Keratinocyte (primary cell): ENCODE measurements around the gene MS4A2. TPM values are rescaled to one million over a fixed set of nuclear protein-coding genes. Genes with fewer than 3 reads are reported as not detected.

Source experiments
- DNase-seq: peaks from one replicate; pipeline ENCODE4 v3.0.0-alpha.2; 2011; ENCODE audit warnings: low read depth, missing footprints, low spot score
- FAIRE-seq: peaks from 2 replicates; lab custom pipeline; 2011; peaks lifted over from hg19 to GRCh38; lab: Jason Lieb, UNC
- H2AFZ ChIP-seq: 2 replicates; pipeline ENCODE4 v1.6.0; 2012; ENCODE audit warnings: low read length, control low read depth, inconsistent platforms; ENCODE audit not compliant: control insufficient read depth
- H3K27ac ChIP-seq: 2 replicates; pipeline ENCODE4 v1.5.1; 2011; ENCODE audit warnings: low read length; ENCODE audit not compliant: control insufficient read depth, insufficient read depth
- H3K27me3 ChIP-seq: 3 replicates; pipeline ENCODE4 v1.6.0; 2011; ENCODE audit warnings: low read length; ENCODE audit not compliant: control insufficient read depth, insufficient read depth; ENCODE audit errors: extremely low read depth
- H3K36me3 ChIP-seq, 2 experiments: 2 replicates in 1 of 2; 3 replicates in 1 of 2; pipeline ENCODE4 v1.5.1; 2011; ENCODE audit warnings: low read length in 2 of 2, mild to moderate bottlenecking in 1 of 2; ENCODE audit not compliant: control insufficient read depth in 2 of 2, insufficient read depth in 2 of 2; ENCODE audit errors: extremely low read depth in 1 of 2
- H3K4me1 ChIP-seq: 3 replicates; pipeline ENCODE4 v1.5.1; 2011; ENCODE audit warnings: low read length; ENCODE audit not compliant: control insufficient read depth, insufficient read depth; ENCODE audit errors: extremely low read depth
- H3K4me2 ChIP-seq: 3 replicates; pipeline ENCODE4 v1.6.0; 2011; ENCODE audit warnings: low read depth, low read length; ENCODE audit not compliant: control insufficient read depth, insufficient read depth; ENCODE audit errors: extremely low read depth
- H3K4me3 ChIP-seq, 3 experiments: fragments of 200-600 bp in 1 of 3; sonication (generic) in 1 of 3; 2 replicates in 2 of 3; 3 replicates in 1 of 3; pipeline ENCODE4 v1.5.1; 2011 to 2016; ENCODE audit warnings: low read length in 3 of 3, mild to moderate bottlenecking in 3 of 3, control low read depth in 2 of 3, inconsistent platforms in 1 of 3, low read depth in 1 of 3, mixed read lengths in 1 of 3, mixed run types in 1 of 3, moderate library complexity in 1 of 3; ENCODE audit not compliant: control insufficient read depth in 2 of 3, insufficient read depth in 2 of 3; ENCODE audit errors: extremely low read depth in 1 of 3
- H3K79me2 ChIP-seq: 2 replicates; pipeline ENCODE4 v1.6.0; 2012; ENCODE audit warnings: low read length; ENCODE audit not compliant: control insufficient read depth, insufficient read depth
- H3K9ac ChIP-seq: 3 replicates; pipeline ENCODE4 v1.6.0; 2011; ENCODE audit warnings: low read length; ENCODE audit not compliant: control insufficient read depth, insufficient read depth; ENCODE audit errors: extremely low read depth
- H3K9me1 ChIP-seq: 3 replicates; pipeline ENCODE4 v1.6.0; 2011; ENCODE audit warnings: low read length; ENCODE audit not compliant: control insufficient read depth, insufficient read depth; ENCODE audit errors: extremely low read depth
- H3K9me3 ChIP-seq: 2 replicates; pipeline ENCODE4 v1.5.1; 2012; ENCODE audit warnings: low read depth, low read length; ENCODE audit not compliant: control insufficient read depth
- H4K20me1 ChIP-seq: 3 replicates; pipeline ENCODE4 v1.6.0; 2011; ENCODE audit warnings: low read length; ENCODE audit not compliant: control insufficient read depth, insufficient read depth; ENCODE audit errors: extremely low read depth
- CTCF ChIP-seq, 3 experiments: IDR thresholded peaks in 1 of 3; conservative IDR thresholded peaks in 1 of 3; optimal IDR thresholded peaks in 1 of 3; 2 replicates in 2 of 3; 3 replicates in 1 of 3; pipeline versions ENCODE3 to v1.5.1; 2011; ENCODE audit warnings: low read length in 3 of 3, mild to moderate bottlenecking in 3 of 3, moderate library complexity in 2 of 3, control low read depth in 1 of 3, inconsistent platforms in 1 of 3; ENCODE audit not compliant: insufficient read depth in 2 of 3; ENCODE audit errors: extremely low read depth in 1 of 3
- EZH2 ChIP-seq: IDR thresholded peaks from one replicate; pipeline ENCODE4 v1.6.1; 2012; ENCODE audit warnings: inconsistent platforms, mild to moderate bottlenecking, low read length, moderate library complexity
- dilution Hi-C: fragments of 300-500 bp; cut with MboI; formaldehyde crosslinking; loops from one replicate; pipeline ENCODE4 v1.7.0; 2020; ENCODE audit warnings: low sequenced_read_pairs; ENCODE audit not compliant: extremely low pct_ligation_motif_present
- polyA plus RNA-seq, 5 experiments: library from polyadenylated mRNA; depleted of rRNA in 3 of 5; stranded (reverse) in 3 of 5; stranded (forward) in 1 of 5; unstranded in 1 of 5; fragments of >200 nt; gene quantifications; 1 replicate in 1 of 5; 2 replicates in 3 of 5; 3 replicates in 1 of 5; pipeline versions ENCODE4 v1.2.1 to v1.2.3, GENCODE V29; 2011 to 2012; ENCODE audit warnings: missing spikeins in 2 of 5, low read depth in 1 of 5, low replicate concordance in 1 of 5

Gene MS4A2
- polyA plus RNA-seq, 1 donor (not counting 4 experiments of a cell fraction or from before 2014, with no cell fraction given), result not detected

GRCh38 chr11:60077216-60077817 lies 11.1 kb upstream of the MS4A2 start:
- no peak overlapping the region for H3K4me3 ChIP-seq
- H3K27me3 ChIP-seq, result no peaks in the 10 kb centered on the region
- H2AFZ ChIP-seq, result no peak overlapping the region
- H3K9ac ChIP-seq, result no peak overlapping the region
- no peaks in the 10 kb centered on the region for H4K20me1 ChIP-seq
- dilution Hi-C loops, result no loop called here
- no peaks in the 10 kb centered on the region for H3K9me1 ChIP-seq
- H3K79me2 ChIP-seq, result no peaks in the 10 kb centered on the region
- no peak for FAIRE-seq
- DNase-seq, result no peak
- no peak for TF ChIP-seq EZH2
- no peak overlapping the region for H3K4me2 ChIP-seq
- H3K27ac ChIP-seq, result no peak overlapping the region
- H3K9me3 ChIP-seq, result no peaks in the 10 kb centered on the region
- no peaks in the 10 kb centered on the region for H3K4me1 ChIP-seq
- no peaks in the 10 kb centered on the region for H3K36me3 ChIP-seq

GRCh38 chr11:60077981-60078380 lies 10.5 kb upstream of the MS4A2 start:
- Histone ChIP-seq H3K36me3 (no peaks in the 10 kb centered on the region), H3K9me3 (no peaks in the 10 kb centered on the region), H3K9me1 (no peaks in the 10 kb centered on the region), H3K27me3 (no peaks in the 10 kb centered on the region), H3K4me1 (no peaks in the 10 kb centered on the region), H3K79me2 (no peaks in the 10 kb centered on the region), H4K20me1 (no peaks in the 10 kb centered on the region), H3K27ac (no peak overlapping the region), H3K9ac (no peak overlapping the region), H3K4me3 (no peak overlapping the region), H3K4me2 (no peak overlapping the region), H2AFZ (no peak overlapping the region)
- TF ChIP-seq CTCF (optimal IDR thresholded peaks at IDR 0.05 in 1 of 3, IDR thresholded peaks at IDR 0.05 in 1 of 3, conservative IDR thresholded peaks at IDR 0.05 in 1 of 3; ENCODE audit: extremely low read depth in 1 of 3, insufficient read depth in 2 of 3, low read length in 3 of 3), result no peak
- no peak for TF ChIP-seq EZH2
- DNase-seq, result no peak
- no peak for FAIRE-seq
- dilution Hi-C loops, result no loop called here

- Histone ChIP-seq H3K4me2 (no peak overlapping the region), H4K20me1 (no peaks in the 10 kb centered on the region)
These were observed 9.7 kb upstream of the MS4A2 start for GRCh38 chr11:60078745-60079144.

More at GRCh38 chr11:60078745-60079144, 9.7 kb upstream of the MS4A2 start:
- no peak for FAIRE-seq
- Histone ChIP-seq H3K9me3 (no peaks in the 10 kb centered on the region), H3K4me1 (no peaks in the 10 kb centered on the region), H2AFZ (no peak overlapping the region), H3K9ac (no peak overlapping the region), H3K9me1 (no peaks in the 10 kb centered on the region), H3K79me2 (no peaks in the 10 kb centered on the region), H3K27ac (no peak overlapping the region), H3K36me3 (no peaks in the 10 kb centered on the region), H3K4me3 (no peak overlapping the region), H3K27me3 (no peaks in the 10 kb centered on the region)
- dilution Hi-C loops, result no loop called here
- DNase-seq, result no peak
- TF ChIP-seq EZH2 (no peak), CTCF (optimal IDR thresholded peaks at IDR 0.05 in 1 of 3, IDR thresholded peaks at IDR 0.05 in 1 of 3, conservative IDR thresholded peaks at IDR 0.05 in 1 of 3; ENCODE audit: extremely low read depth in 1 of 3, insufficient read depth in 2 of 3, low read length in 3 of 3) (no peak)
